ENCODE data around the gene OSBPL10.

OSBPL10 gene

DNA sequence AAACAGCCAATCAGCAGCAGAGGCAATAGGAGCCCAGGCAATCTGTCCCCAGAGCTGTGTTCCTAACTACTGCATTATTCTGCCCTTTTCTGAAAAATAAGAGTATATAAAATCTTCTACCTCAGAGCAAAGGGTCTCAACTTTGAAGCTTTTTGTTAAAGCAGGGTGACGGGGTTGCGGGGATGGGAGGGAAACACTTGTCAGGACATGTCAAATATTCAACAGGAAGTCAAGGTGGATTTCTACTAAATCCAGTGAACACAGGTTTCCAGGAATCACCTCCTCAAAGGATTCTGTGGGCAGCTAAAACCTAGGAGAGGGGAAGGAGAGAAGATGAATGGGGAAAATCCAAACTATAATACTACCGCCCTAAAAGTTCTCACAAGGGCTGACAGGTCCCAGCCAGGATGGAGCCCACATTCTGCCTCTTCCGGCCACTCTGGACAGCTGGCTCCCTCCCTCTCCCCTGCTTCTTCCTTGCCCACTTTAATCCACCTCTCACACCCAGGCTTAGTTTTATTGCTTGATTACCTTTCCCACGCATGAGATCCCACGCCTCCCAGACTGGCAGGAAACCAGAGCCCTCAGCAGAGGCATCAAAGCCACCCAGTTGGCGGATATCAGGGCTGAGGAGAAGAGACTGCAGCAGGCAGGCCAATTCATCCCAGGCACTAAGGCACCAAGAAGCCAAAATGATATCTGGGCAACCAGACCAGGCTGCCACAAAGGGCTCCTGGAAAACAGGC lies 77.2 kb downstream of the OSBPL10 start:
- ChIA-PET CTCF (interaction anchor here (0.6 kb wide), 1 partner anchor 63 kb away, joined by 3 read pairs; no protein-coding TSS in a partner anchor), POLR2A (no interaction called here)
- DNase-seq (ENCODE audit: extremely low spot score), result no peak
- TF ChIP-seq FOXA1 (IDR thresholded peaks at IDR 0.05) (no peak), TARDBP (IDR thresholded peaks at IDR 0.05) (no peak), SUZ12 (IDR thresholded peaks at IDR 0.05) (no peak), HDGF (IDR thresholded peaks at IDR 0.05; ENCODE audit: borderline replicate concordance) (no peak), FOXM1 (IDR thresholded peaks at IDR 0.05; ENCODE audit: borderline replicate concordance) (no peak), FOXK2 (IDR thresholded peaks at IDR 0.05) (no peak), L3MBTL2 (conservative IDR thresholded peaks at IDR 0.05) (no peak), ZNF384 (IDR thresholded peaks at IDR 0.05) (no peak), ELF4 (IDR thresholded peaks at IDR 0.05) (no peak), ARNT (IDR thresholded peaks at IDR 0.05) (no peak)
- TF ChIP-seq, protein P1, sequence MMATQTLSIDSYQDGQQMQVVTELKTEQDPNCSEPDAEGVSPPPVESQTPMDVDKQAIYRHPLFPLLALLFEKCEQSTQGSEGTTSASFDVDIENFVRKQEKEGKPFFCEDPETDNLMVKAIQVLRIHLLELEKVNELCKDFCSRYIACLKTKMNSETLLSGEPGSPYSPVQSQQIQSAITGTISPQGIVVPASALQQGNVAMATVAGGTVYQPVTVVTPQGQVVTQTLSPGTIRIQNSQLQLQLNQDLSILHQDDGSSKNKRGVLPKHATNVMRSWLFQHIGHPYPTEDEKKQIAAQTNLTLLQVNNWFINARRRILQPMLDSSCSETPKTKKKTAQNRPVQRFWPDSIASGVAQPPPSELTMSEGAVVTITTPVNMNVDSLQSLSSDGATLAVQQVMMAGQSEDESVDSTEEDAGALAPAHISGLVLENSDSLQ (IDR thresholded peaks at IDR 0.05), result no peak

DNA sequence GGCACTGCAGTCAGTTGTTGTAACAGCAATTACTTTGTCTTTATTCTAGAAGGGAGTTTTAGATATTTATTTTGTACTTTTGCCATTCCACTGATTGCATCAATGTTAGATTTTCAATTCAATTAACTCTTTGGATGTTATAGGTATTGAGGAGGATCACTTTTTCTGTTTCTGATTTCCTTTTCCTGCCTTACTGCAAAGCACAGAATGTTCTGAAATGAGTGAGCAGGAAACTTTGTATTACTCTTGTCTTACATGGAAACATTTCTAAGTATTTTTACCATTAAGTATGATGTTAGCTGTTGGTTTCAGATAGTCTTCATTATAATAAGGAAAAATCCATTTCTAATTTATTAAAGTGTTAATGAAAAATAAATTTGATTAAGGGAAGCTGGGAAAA lies 80.5 kb downstream of the OSBPL10 start:
- CTCF ChIA-PET, result no interaction called here

DNA sequence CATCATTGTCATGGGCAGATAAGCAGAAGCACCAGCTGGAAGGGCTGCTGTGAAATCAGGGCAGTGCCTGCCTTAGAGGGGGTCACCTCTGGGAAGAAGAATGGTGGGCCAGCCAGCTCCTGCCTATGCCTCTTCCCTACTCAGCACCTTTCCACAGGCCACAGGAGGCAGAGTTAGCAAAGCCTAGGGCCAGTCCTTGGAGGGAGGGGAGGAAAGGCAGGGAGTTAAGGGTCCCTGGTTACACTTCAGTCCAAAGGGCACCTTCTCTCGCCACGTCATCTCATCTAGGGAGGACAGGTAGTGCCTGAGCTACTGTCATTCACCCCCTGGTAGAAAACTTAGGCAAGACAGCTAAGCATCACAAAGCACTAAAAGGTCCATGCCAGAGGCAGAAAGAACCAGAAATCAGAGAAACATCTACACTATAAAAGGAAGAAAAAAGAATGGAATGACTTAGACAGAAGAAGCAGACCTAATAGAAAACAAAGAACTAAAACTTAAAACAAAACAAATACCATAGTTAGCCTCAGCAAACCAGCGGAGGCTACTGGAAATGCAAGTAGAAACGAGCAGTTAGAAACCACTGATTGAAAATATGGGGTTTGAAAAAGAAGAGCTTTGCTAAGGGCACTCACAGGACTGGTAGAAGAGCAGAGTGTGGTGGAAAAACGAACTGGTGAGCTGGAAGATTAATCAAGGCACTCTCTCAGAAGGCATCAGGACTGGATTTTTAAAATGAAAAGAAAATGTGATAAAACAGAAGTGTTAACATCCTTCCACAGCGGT lies 84.2 kb downstream of the OSBPL10 start:
- DNase-seq (ENCODE audit: extremely low spot score), result no peak
- TF ChIP-seq ZNF384 (IDR thresholded peaks at IDR 0.05) (no peak), ARNT (IDR thresholded peaks at IDR 0.05) (no peak), BHLHE40 (IDR thresholded peaks at IDR 0.05; ENCODE audit: borderline replicate concordance) (no peak), FOXA1 (IDR thresholded peaks at IDR 0.05) (no peak), L3MBTL2 (conservative IDR thresholded peaks at IDR 0.05) (no peak), SUZ12 (IDR thresholded peaks at IDR 0.05) (no peak), CTBP1 (IDR thresholded peaks at IDR 0.05; ENCODE audit: borderline replicate concordance) (no peak), FOXK2 (IDR thresholded peaks at IDR 0.05) (no peak), SP1 (IDR thresholded peaks at IDR 0.05) (no peak)
- TF ChIP-seq, protein P1 (IDR thresholded peaks at IDR 0.05), result no peak
- ChIA-PET POLR2A (no interaction called here), CTCF (no interaction called here)

More for the DNA sequence above, 80.5 kb downstream of the OSBPL10 start:
- TF ChIP-seq FOXA1 (IDR thresholded peaks at IDR 0.05) (no peak), ARNT (IDR thresholded peaks at IDR 0.05) (no peak), HDGF (IDR thresholded peaks at IDR 0.05; ENCODE audit: borderline replicate concordance) (no peak), LEF1 (IDR thresholded peaks at IDR 0.05; ENCODE audit: borderline replicate concordance) (no peak), BHLHE40 (IDR thresholded peaks at IDR 0.05; ENCODE audit: borderline replicate concordance) (no peak), CTBP1 (IDR thresholded peaks at IDR 0.05; ENCODE audit: borderline replicate concordance) (no peak), ELF4 (IDR thresholded peaks at IDR 0.05) (no peak), TARDBP (IDR thresholded peaks at IDR 0.05) (no peak), ZNF384 (IDR thresholded peaks at IDR 0.05) (no peak), FOXM1 (IDR thresholded peaks at IDR 0.05; ENCODE audit: borderline replicate concordance) (no peak), FOXK2 (IDR thresholded peaks at IDR 0.05) (no peak), NFRKB (IDR thresholded peaks at IDR 0.05) (no peak), SUZ12 (IDR thresholded peaks at IDR 0.05) (no peak)
- TF ChIP-seq, protein P1 (IDR thresholded peaks at IDR 0.05), result no peak
- POLR2A ChIA-PET, result no interaction called here
- DNase-seq (ENCODE audit: extremely low spot score), result no peak

DNA sequence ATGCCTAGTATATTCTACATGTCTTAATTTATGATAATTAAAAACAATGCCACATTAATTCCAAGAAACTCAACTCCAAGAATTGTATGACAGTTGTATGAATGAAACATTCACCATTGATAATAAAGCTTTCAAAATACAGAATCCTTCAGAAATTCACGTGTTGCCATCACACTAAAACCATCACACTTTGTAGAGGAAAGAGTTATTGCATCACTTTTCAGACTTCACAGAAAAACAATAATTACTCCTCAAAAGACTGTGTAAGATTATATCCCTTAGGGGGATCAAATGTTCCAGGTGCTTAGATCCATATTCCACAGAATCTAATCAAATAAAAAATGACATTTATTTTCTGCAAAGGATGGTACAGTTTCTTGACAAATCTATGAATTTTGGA lies 85.0 kb downstream of the OSBPL10 start:
- POLR2A ChIA-PET, result no interaction called here
- no peak for DNase-seq (ENCODE audit: extremely low spot score)
- CTCF ChIA-PET, result no interaction called here
- TF ChIP-seq LEF1 (IDR thresholded peaks at IDR 0.05; ENCODE audit: borderline replicate concordance) (no peak), FOXM1 (IDR thresholded peaks at IDR 0.05; ENCODE audit: borderline replicate concordance) (no peak), BHLHE40 (IDR thresholded peaks at IDR 0.05; ENCODE audit: borderline replicate concordance) (no peak), FOXA1 (IDR thresholded peaks at IDR 0.05) (no peak), SP1 (IDR thresholded peaks at IDR 0.05) (no peak), CTBP1 (IDR thresholded peaks at IDR 0.05; ENCODE audit: borderline replicate concordance) (no peak), L3MBTL2 (conservative IDR thresholded peaks at IDR 0.05) (no peak), TARDBP (IDR thresholded peaks at IDR 0.05) (no peak), ZNF384 (IDR thresholded peaks at IDR 0.05) (no peak)
- TF ChIP-seq, protein P1 (IDR thresholded peaks at IDR 0.05), result no peak

DNA sequence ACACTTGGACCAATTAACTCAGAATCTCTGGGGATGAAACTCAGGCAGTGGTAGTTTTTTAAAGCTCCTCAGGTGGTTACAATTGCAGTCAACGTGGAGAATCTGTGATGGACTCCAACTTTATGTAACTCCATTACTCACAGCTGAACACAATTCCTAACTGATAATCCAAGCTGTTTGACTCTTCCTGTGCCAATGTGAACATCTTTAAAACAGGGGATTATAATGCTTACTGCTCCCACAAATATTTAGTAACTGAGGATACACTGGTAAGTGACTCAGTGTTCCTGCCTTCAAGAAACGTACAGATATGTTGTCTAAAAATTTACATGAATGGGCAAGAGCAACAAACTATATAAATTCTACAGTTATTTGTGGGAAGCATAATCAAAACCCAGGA lies 85.6 kb downstream of the OSBPL10 start:
- ChIA-PET CTCF (no interaction called here), POLR2A (no interaction called here)
- TF ChIP-seq SP1 (IDR thresholded peaks at IDR 0.05), result no peak
- TF ChIP-seq ARNT (IDR thresholded peaks at IDR 0.05), result no peak
- no peak for TF ChIP-seq NFRKB (IDR thresholded peaks at IDR 0.05)
- DNase-seq (ENCODE audit: extremely low spot score), result no peak

Measured in HEK293T (cell line).